8988T (cell line): ENCODE measurements around the gene DLK1.
A peak's percentile ranks its signal among the peaks of the same experiment; 100 is the strongest.

Source experiments
- DNase-seq: peaks from one replicate; pipeline ENCODE4 v3.0.0; 2011

The DLK1 gene

GRCh38 chr14:100715803-100716202, 10.9 kb upstream of the DLK1 start:
- no peak for DNase-seq

GRCh38 chr14:100717386-100717785, 9.3 kb upstream of the DLK1 start:
- DNase-seq: no peak

- no peak for DNase-seq
Measured at GRCh38 chr14:100719976-100720520, 6.6 kb upstream of the DLK1 start.

- DNase-seq: no peak
Measured at GRCh38 chr14:100721568-100721967, 5.1 kb upstream of the DLK1 start.

- DNase-seq: no peak
Measured at GRCh38 chr14:100722367-100722766, 4.3 kb upstream of the DLK1 start.

GRCh38 chr14:100723135-100723829, 3.4 kb upstream of the DLK1 start:
- no peak for DNase-seq

GRCh38 chr14:100723830-100724437, 2.8 kb upstream of the DLK1 start:
- DNase-seq: no peak

- DNase-seq: no peak
Measured at GRCh38 chr14:100724536-100724935, 2.2 kb upstream of the DLK1 start.

- no peak for DNase-seq
Measured at GRCh38 chr14:100725587-100726387, 905 bp upstream of the DLK1 start.

GRCh38 chr14:100727086-100727872, 587 bp downstream of the DLK1 start:
- no peak for DNase-seq

GRCh38 chr14:100727873-100728240, 1.2 kb downstream of the DLK1 start:
- DNase-seq: no peak

- DNase-seq: no peak
Measured at GRCh38 chr14:100728962-100729361, 2.3 kb downstream of the DLK1 start.

- peak; percentile 14 for DNase-seq
Measured at GRCh38 chr14:100729982-100730381, 3.3 kb downstream of the DLK1 start.

- no peak for DNase-seq
Measured at GRCh38 chr14:100730581-100730980, 3.9 kb downstream of the DLK1 start.

GRCh38 chr14:100731011-100731670, 4.4 kb downstream of the DLK1 start:
- peak; percentile 23 for DNase-seq

GRCh38 chr14:100731846-100732765, 5.4 kb downstream of the DLK1 start:
- peak; percentile 8 for DNase-seq

- peak; percentile 18 for DNase-seq
Measured at GRCh38 chr14:100732766-100733100, 6.0 kb downstream of the DLK1 start.

- DNase-seq: peak; percentile 4
Measured at GRCh38 chr14:100733152-100733850, 6.6 kb downstream of the DLK1 start.

- peak; percentile 15 for DNase-seq
Measured at GRCh38 chr14:100734031-100734990, 7.6 kb downstream of the DLK1 start.
